ENCODE measurements around the gene OR4Q3.
"Not testable (repeated sequence)": the region's sequence is repeated elsewhere in the genome, so short reads cannot be mapped to it uniquely, and the experiment has no call there.

DNA sequence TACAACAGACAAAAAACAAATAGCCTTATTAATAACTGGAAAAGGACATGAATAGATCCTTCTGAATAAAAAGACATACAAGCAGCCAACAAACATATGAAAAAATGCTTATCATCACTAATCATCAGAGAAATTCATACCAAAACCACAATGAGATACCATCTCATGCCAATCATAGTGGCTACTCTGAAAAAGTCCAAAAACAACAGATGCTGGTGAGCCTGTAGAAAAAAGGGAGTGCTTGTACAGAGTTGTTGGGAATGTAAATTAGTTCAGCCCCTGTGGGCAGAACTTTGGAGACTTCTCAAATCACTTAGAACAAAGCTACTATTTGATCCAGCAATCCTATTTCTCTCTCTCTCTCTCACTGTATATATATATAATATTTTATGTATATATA, 8.9 kb downstream of the OR4Q3 start:
- TF ChIP-seq POLR2A (IDR thresholded peaks at IDR 0.05): not testable (repeated sequence)
- TF ChIP-seq, protein P1, sequence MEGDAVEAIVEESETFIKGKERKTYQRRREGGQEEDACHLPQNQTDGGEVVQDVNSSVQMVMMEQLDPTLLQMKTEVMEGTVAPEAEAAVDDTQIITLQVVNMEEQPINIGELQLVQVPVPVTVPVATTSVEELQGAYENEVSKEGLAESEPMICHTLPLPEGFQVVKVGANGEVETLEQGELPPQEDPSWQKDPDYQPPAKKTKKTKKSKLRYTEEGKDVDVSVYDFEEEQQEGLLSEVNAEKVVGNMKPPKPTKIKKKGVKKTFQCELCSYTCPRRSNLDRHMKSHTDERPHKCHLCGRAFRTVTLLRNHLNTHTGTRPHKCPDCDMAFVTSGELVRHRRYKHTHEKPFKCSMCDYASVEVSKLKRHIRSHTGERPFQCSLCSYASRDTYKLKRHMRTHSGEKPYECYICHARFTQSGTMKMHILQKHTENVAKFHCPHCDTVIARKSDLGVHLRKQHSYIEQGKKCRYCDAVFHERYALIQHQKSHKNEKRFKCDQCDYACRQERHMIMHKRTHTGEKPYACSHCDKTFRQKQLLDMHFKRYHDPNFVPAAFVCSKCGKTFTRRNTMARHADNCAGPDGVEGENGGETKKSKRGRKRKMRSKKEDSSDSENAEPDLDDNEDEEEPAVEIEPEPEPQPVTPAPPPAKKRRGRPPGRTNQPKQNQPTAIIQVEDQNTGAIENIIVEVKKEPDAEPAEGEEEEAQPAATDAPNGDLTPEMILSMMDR (IDR thresholded peaks at IDR 0.05): not testable (repeated sequence)
